SK-N-SH treated with all-trans-retinoic acid at 6 μM for 48 hours (cell line): ENCODE measurements around the gene AGTRAP.

ENCODE experiments used
- ATAC-seq: fragments of 200-7000 bp; cut with Tn5 transposase; 3 replicates; pipeline ENCODE4 v1.9.1; 2020; ENCODE audit warnings: mild to moderate bottlenecking, moderate library complexity
- ARNTL ChIP-seq: fragments of 450-650 bp; formaldehyde crosslinking; IDR thresholded peaks from 2 replicates; pipeline ENCODE4 v1.5.0; 2020; ENCODE audit warnings: low read depth, mild to moderate bottlenecking, moderate library complexity, borderline replicate concordance
- BACH2 ChIP-seq: fragments of 250-450 bp; sonication (Bioruptor Pico); IDR thresholded peaks from 2 replicates; pipeline ENCODE4 v1.9.0; 2021; ENCODE audit warnings: mild to moderate bottlenecking, borderline replicate concordance
- CSDC2 ChIP-seq: fragments of 250-450 bp; sonication (Bioruptor Pico); IDR thresholded peaks from 2 replicates; pipeline ENCODE4 v1.5.0; 2020; ENCODE audit warnings: mild to moderate bottlenecking, moderate library complexity
- GLIS3 ChIP-seq: fragments of 250-450 bp; sonication (Bioruptor Pico); IDR thresholded peaks from 2 replicates; pipeline ENCODE4 v1.5.0; 2020; ENCODE audit warnings: mild to moderate bottlenecking, moderate library complexity
- ISL1 ChIP-seq: fragments of 250-450 bp; sonication (Bioruptor Pico); IDR thresholded peaks from 2 replicates; pipeline ENCODE4 v2.1.2; 2022; ENCODE audit warnings: mild to moderate bottlenecking, moderate library complexity
- OSR1 ChIP-seq: fragments of 250-450 bp; sonication (Bioruptor Pico); IDR thresholded peaks from 2 replicates; pipeline ENCODE4 v1.8.0; 2022; ENCODE audit warnings: moderate library complexity, mild to moderate bottlenecking, inconsistent platforms
- PPARA ChIP-seq: fragments of 250-450 bp; sonication (Bioruptor Pico); IDR thresholded peaks from 2 replicates; pipeline ENCODE4 v1.5.0; 2020; ENCODE audit warnings: mild to moderate bottlenecking, borderline replicate concordance
- RARB ChIP-seq: fragments of 250-450 bp; sonication (Bioruptor Pico); IDR thresholded peaks from 2 replicates; pipeline ENCODE4 v1.8.0; 2021; ENCODE audit warnings: mild to moderate bottlenecking, moderate library complexity
- SNAI2 ChIP-seq: fragments of 250-450 bp; sonication (Bioruptor Pico); IDR thresholded peaks from 2 replicates; pipeline ENCODE4 v1.5.0; 2020; ENCODE audit warnings: mild to moderate bottlenecking, moderate library complexity
- TCF4 ChIP-seq: fragments of 250-450 bp; sonication (Bioruptor Pico); IDR thresholded peaks from 2 replicates; pipeline ENCODE4 v1.8.0; 2021; ENCODE audit warnings: mild to moderate bottlenecking, moderate library complexity, borderline replicate concordance
- TOX ChIP-seq: fragments of 250-450 bp; sonication (Bioruptor Pico); IDR thresholded peaks from 2 replicates; pipeline ENCODE4 v1.8.0; 2021; ENCODE audit warnings: mild to moderate bottlenecking, moderate library complexity, borderline replicate concordance
- ZFP3 ChIP-seq: fragments of 250-450 bp; sonication (Bioruptor Pico); IDR thresholded peaks from 2 replicates; pipeline ENCODE4 v1.5.0; 2020; ENCODE audit warnings: mild to moderate bottlenecking, moderate library complexity
- ZFP30 ChIP-seq: fragments of 450-650 bp; formaldehyde crosslinking; IDR thresholded peaks from 2 replicates; pipeline ENCODE4 v1.5.0; 2022; ENCODE audit warnings: mild to moderate bottlenecking, moderate library complexity
- ZNF565 ChIP-seq: fragments of 450-650 bp; formaldehyde crosslinking; conservative IDR thresholded peaks from 2 replicates; pipeline ENCODE4 v1.5.0; 2020; ENCODE audit warnings: low read depth, mild to moderate bottlenecking, moderate library complexity
- ZNF70 ChIP-seq: fragments of 450-650 bp; formaldehyde crosslinking; IDR thresholded peaks from 2 replicates; pipeline ENCODE4 v1.5.0; 2020; ENCODE audit warnings: mild to moderate bottlenecking, moderate library complexity
- ZNF8 ChIP-seq: fragments of 450-650 bp; formaldehyde crosslinking; IDR thresholded peaks from 2 replicates; pipeline ENCODE4 v1.5.0; 2020; ENCODE audit warnings: mild to moderate bottlenecking, moderate library complexity
- TF ChIP-seq, protein P1 (sequence below): fragments of 250-450 bp; sonication (Bioruptor Pico); IDR thresholded peaks from 2 replicates; pipeline ENCODE4 v1.8.0; 2020; ENCODE audit warnings: mild to moderate bottlenecking, moderate library complexity, borderline replicate concordance
- TF ChIP-seq, protein P2 (sequence below): fragments of 250-450 bp; sonication (Bioruptor Pico); IDR thresholded peaks from 2 replicates; pipeline ENCODE4 v1.8.0; 2021; ENCODE audit warnings: low read depth, mild to moderate bottlenecking, moderate library complexity, borderline replicate concordance
- TF ChIP-seq, protein P3 (sequence below): fragments of 250-450 bp; sonication (Bioruptor Pico); IDR thresholded peaks from 2 replicates; pipeline ENCODE4 v1.5.1; 2021; ENCODE audit warnings: mild to moderate bottlenecking, moderate library complexity
- TF ChIP-seq, protein P4 (sequence below): fragments of 250-450 bp; sonication (Bioruptor Pico); IDR thresholded peaks from 2 replicates; pipeline ENCODE4 v1.5.0; 2020; ENCODE audit warnings: mild to moderate bottlenecking, moderate library complexity
- TF ChIP-seq, protein P5 (sequence below): fragments of 250-450 bp; sonication (Bioruptor Pico); IDR thresholded peaks from 2 replicates; pipeline ENCODE4 v1.5.1; 2020; ENCODE audit warnings: low read depth, mild to moderate bottlenecking, moderate library complexity

Gene AGTRAP

DNA sequence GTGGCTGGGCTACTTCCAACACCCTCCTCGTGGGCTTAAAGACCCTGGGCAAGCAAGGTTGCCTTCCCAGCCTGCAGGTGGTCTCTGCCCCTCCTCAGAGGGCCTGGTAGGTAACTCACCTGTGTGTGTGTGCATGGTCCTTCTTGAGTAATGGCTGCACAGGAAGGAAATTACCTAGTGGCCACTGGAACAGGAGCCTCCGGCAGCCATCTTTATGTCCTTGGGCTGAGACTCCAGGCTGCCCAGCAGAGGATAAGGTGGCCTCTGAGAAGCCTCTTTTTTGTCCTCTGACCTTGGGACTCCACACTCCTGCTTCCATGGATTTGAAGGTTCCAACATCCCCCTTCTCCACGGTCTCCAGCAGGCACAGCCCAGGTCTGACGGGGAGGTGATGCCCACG is 24.4 kb upstream of the AGTRAP start:
- no peak for TF ChIP-seq ZFP30 (CRISPR knock-in tag)
- no peak for TF ChIP-seq TOX
- no peak for TF ChIP-seq PPARA (CRISPR knock-in tag)
- TF ChIP-seq, protein P1, sequence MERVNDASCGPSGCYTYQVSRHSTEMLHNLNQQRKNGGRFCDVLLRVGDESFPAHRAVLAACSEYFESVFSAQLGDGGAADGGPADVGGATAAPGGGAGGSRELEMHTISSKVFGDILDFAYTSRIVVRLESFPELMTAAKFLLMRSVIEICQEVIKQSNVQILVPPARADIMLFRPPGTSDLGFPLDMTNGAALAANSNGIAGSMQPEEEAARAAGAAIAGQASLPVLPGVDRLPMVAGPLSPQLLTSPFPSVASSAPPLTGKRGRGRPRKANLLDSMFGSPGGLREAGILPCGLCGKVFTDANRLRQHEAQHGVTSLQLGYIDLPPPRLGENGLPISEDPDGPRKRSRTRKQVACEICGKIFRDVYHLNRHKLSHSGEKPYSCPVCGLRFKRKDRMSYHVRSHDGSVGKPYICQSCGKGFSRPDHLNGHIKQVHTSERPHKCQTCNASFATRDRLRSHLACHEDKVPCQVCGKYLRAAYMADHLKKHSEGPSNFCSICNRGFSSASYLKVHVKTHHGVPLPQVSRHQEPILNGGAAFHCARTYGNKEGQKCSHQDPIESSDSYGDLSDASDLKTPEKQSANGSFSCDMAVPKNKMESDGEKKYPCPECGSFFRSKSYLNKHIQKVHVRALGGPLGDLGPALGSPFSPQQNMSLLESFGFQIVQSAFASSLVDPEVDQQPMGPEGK (CRISPR knock-in tag) = no peak
- TF ChIP-seq RARB (CRISPR knock-in tag) = no peak
- TF ChIP-seq, protein P2, sequence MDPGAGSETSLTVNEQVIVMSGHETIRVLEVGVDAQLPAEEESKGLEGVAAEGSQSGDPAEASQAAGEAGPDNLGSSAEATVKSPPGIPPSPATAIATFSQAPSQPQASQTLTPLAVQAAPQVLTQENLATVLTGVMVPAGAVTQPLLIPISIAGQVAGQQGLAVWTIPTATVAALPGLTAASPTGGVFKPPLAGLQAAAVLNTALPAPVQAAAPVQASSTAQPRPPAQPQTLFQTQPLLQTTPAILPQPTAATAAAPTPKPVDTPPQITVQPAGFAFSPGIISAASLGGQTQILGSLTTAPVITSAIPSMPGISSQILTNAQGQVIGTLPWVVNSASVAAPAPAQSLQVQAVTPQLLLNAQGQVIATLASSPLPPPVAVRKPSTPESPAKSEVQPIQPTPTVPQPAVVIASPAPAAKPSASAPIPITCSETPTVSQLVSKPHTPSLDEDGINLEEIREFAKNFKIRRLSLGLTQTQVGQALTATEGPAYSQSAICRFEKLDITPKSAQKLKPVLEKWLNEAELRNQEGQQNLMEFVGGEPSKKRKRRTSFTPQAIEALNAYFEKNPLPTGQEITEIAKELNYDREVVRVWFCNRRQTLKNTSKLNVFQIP (CRISPR knock-in tag) = no peak
- no peak for TF ChIP-seq OSR1
- no peak for TF ChIP-seq BACH2 (CRISPR knock-in tag)
- no peak for ATAC-seq

DNA sequence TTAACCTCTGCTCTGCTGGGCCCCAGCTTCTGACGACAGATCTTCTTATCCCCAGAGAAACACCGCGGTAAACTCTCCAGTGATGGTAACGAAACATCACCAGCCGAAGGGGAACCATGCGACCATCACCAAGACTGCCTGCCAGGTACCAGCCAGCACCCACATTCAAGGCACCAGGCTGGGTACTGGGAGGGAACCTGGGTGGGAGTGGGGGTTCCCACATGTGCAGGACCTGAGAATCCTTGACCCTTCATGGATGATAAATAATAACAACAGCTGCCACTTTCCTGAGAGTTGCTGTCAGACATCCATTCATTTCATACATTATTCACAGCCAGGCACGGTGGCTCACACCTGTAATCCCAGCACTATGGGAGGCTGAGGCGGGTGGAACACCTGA is 23.7 kb upstream of the AGTRAP start:
- ATAC-seq = no peak
- no peak for TF ChIP-seq ZFP30 (CRISPR knock-in tag)
- TF ChIP-seq ZNF70 (CRISPR knock-in tag) = no peak
- TF ChIP-seq BACH2 (CRISPR knock-in tag) = no peak
- TF ChIP-seq ZNF565 = no peak
- no peak for TF ChIP-seq PPARA (CRISPR knock-in tag)
- TF ChIP-seq GLIS3 (CRISPR knock-in tag) = no peak
- TF ChIP-seq ISL1 (CRISPR knock-in tag) = no peak
- TF ChIP-seq, all 23 proteins: peak for 0

DNA sequence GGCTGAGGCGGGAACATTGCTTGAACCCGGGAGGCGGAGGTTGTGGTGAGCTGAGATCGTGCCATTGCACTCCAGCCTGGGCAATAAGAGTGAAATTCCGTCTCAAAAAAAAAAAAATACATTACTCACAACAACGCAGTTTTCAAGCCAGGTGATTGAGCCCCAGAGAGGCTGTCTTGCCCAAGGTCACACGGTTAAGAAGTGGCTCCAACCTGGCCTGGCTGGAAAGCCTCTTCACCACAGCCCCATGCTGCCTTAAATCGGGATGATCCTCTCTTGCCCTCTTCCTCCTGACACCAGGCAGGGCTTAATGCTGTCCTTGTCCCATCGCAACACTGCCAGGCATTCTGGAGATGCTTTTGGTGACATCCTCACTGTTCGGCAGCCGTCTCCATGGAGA is 22.8 kb upstream of the AGTRAP start:
- ATAC-seq = no peak

DNA sequence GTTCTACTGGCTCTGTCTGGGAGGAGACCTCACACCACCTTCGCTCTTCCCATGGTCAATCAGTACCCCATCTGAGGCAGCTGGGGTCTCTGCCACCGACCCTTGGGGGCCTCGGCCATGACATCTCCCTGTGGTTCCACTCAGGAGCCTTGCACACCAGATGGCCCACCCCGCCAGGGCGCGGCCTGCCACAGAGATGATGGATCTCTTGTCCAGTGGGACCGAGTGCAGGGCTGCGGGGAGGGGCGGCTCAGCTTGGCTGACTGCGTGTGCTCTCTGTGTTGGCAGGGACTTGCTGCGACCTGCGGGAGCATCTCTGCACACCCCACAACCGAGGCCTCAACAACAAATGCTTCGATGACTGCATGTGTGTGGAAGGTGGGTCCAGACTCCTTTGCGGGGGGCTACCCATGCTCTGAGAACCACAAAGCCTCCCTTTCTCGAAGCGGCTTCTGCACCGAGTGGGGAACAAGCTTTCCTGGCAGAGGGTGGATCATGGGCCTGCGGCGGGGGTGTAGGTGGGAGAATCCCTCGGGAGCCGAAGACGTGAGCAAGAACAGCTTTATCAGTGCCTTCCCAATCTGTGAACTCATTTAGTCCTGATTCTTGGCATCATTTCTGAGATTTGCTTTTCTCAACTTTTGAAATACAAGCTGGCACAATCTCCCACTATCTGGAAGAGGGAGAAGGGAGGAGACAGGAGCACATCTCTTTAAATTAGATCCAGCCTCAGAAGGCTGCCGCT is 20.9 kb upstream of the AGTRAP start:
- TF ChIP-seq, protein P3, sequence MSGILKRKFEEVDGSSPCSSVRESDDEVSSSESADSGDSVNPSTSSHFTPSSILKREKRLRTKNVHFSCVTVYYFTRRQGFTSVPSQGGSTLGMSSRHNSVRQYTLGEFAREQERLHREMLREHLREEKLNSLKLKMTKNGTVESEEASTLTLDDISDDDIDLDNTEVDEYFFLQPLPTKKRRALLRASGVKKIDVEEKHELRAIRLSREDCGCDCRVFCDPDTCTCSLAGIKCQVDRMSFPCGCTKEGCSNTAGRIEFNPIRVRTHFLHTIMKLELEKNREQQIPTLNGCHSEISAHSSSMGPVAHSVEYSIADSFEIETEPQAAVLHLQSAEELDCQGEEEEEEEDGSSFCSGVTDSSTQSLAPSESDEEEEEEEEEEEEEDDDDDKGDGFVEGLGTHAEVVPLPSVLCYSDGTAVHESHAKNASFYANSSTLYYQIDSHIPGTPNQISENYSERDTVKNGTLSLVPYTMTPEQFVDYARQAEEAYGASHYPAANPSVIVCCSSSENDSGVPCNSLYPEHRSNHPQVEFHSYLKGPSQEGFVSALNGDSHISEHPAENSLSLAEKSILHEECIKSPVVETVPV (CRISPR knock-in tag) = no peak
- TF ChIP-seq CSDC2 = no peak
- TF ChIP-seq ZFP3 (CRISPR knock-in tag) = no peak
- no peak for TF ChIP-seq ZNF8
- TF ChIP-seq, protein P4, sequence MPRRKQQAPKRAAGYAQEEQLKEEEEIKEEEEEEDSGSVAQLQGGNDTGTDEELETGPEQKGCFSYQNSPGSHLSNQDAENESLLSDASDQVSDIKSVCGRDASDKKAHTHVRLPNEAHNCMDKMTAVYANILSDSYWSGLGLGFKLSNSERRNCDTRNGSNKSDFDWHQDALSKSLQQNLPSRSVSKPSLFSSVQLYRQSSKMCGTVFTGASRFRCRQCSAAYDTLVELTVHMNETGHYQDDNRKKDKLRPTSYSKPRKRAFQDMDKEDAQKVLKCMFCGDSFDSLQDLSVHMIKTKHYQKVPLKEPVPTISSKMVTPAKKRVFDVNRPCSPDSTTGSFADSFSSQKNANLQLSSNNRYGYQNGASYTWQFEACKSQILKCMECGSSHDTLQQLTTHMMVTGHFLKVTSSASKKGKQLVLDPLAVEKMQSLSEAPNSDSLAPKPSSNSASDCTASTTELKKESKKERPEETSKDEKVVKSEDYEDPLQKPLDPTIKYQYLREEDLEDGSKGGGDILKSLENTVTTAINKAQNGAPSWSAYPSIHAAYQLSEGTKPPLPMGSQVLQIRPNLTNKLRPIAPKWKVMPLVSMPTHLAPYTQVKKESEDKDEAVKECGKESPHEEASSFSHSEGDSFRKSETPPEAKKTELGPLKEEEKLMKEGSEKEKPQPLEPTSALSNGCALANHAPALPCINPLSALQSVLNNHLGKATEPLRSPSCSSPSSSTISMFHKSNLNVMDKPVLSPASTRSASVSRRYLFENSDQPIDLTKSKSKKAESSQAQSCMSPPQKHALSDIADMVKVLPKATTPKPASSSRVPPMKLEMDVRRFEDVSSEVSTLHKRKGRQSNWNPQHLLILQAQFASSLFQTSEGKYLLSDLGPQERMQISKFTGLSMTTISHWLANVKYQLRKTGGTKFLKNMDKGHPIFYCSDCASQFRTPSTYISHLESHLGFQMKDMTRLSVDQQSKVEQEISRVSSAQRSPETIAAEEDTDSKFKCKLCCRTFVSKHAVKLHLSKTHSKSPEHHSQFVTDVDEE (CRISPR knock-in tag) = no peak
- no peak for TF ChIP-seq ISL1 (CRISPR knock-in tag)
- TF ChIP-seq, protein P2 (CRISPR knock-in tag) = no peak
- no peak for TF ChIP-seq ZFP30 (CRISPR knock-in tag)
- no peak for TF ChIP-seq PPARA (CRISPR knock-in tag)
- no peak for TF ChIP-seq ZNF565
- TF ChIP-seq ARNTL (CRISPR knock-in tag) = no peak
- no peak for TF ChIP-seq ZNF70 (CRISPR knock-in tag)
- no peak for ATAC-seq

More for the DNA sequence above, 22.8 kb upstream of the AGTRAP start:
- TF ChIP-seq TCF4 (CRISPR knock-in tag) = no peak
- TF ChIP-seq TOX = no peak
- no peak for TF ChIP-seq ZNF565
- TF ChIP-seq RARB (CRISPR knock-in tag) = no peak
- no peak for TF ChIP-seq ZFP30 (CRISPR knock-in tag)
- no peak for TF ChIP-seq SNAI2
- TF ChIP-seq, protein P1 (CRISPR knock-in tag) = no peak
- TF ChIP-seq, protein P5, sequence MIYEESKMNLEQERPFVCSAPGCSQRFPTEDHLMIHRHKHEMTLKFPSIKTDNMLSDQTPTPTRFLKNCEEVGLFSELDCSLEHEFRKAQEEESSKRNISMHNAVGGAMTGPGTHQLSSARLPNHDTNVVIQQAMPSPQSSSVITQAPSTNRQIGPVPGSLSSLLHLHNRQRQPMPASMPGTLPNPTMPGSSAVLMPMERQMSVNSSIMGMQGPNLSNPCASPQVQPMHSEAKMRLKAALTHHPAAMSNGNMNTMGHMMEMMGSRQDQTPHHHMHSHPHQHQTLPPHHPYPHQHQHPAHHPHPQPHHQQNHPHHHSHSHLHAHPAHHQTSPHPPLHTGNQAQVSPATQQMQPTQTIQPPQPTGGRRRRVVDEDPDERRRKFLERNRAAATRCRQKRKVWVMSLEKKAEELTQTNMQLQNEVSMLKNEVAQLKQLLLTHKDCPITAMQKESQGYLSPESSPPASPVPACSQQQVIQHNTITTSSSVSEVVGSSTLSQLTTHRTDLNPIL (CRISPR knock-in tag) = no peak
- TF ChIP-seq, all 23 proteins: peak for 0
